HG02623 (cell line): ENCODE measurements around the gene PTPRE.
A peak's percentile ranks its signal among the peaks of the same experiment; 100 is the strongest.

Experiments
- ATAC-seq: cut with Tn5 transposase; IDR thresholded peaks from one replicate; pipeline ENCODE4 v1.9.1; 2021; ENCODE audit warnings: moderate library complexity; ENCODE audit not compliant: unreplicated experiment

The PTPRE gene

DNA sequence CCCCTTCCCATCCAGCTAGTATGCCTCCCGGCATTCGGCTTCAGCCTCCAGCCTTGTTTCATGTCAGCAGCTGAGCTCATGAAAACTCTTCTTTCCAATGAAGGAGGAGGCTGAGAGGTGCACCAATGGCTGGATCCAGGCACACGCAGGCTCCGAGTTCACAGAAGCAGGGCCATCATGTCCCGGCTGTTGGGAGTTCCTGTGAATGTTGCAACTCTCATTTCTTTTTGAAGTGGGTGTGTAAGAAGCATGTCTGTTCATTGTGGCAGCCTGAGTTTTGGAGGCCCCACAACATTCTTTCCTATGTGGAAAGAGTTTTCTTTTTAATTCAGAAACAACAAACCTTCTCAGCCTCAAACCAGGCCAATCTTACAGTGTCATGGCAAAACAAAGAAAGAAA lies 89.7 kb downstream of the PTPRE start:
- no peak for ATAC-seq

- no peak for ATAC-seq
These were observed 90.4 kb downstream of the PTPRE start for GRCh38 chr10:127997271-127997670.

GRCh38 chr10:127997937-127998336 lies 91.0 kb downstream of the PTPRE start:
- no peak for ATAC-seq

GRCh38 chr10:127998501-127999144 lies 91.7 kb downstream of the PTPRE start:
- no peak for ATAC-seq

DNA sequence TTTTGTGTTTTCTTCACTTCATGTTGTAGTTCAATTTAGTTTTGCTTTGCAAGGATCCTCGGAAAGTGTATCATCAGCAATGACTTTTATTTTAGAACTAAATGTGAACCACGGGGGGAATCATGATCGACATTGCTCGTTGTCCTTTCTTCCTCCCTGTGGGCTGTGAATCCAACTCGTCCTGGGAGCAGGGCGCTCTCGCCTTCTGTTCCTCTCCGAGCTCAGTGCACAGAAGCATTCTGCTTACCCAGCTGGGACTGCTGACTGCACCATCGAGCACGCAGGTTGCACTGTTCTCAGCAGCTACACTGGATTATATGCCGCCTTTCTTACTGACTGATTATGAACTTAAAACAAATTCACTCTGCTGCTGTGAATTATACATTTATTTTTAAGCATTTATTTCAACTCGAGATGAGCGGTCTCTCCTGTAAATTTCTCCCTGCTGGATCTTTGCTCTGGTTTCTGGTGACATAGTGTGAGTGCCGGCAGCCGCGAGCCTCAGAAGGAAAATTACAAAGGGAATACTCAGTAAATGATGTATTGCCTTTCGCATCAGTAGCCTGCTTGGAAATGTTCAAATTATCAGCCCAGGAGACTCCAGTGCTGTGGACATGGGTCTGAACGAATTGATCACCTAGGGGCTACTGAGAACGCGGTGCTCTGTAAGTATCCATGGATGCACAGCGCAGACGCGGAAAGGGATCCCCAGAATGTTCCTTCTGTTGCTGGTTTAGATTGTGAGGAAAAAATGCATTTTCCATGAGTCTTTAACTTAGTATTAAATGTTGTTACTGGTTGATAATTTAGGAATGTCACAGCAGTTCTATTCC lies 92.6 kb downstream of the PTPRE start:
- ATAC-seq = no peak

DNA sequence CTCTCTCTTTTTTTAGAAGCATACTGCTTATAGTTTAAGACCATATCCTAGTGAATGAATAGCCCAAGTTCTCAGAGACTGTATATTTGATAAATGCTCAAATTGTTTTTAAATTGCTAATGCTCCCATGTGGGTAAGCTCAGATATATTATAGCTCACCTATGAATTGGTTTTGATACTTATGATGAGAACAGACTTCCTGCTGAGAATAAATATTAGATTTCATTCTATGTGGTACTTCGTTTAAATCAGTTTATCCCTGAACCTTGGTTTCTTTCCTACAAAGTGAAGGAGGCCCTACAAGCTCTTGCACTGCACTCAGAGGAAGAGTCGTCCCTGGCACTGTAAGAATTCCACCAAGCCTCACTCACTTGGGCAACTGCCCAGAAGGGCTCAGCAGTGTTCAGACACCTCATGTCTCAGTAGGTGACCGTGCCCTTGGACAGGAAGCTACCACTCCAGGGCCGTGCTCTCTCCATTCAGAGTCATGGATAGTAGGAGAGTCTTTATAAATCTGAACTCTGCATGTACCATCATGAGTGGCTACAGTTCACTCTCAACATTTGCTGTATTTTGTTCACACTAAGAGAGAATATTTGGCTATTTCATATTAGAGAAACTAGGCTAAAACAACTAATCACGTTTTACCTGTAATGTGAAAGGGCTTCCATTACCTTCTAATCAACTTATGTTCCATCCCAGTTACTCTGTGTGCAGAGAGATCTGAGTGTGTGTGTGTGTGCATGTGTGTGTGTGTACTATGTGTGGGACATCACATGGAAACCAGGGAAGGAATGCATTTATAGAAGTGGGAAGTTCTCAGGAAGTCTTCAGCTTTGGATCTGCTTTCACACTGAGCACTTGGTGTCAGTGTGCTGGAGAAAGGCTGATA lies 93.8 kb downstream of the PTPRE start:
- ATAC-seq = no peak

GRCh38 chr10:128001363-128001745 lies 94.5 kb downstream of the PTPRE start:
- no peak for ATAC-seq

- no peak for ATAC-seq
These were observed 94.9 kb downstream of the PTPRE start for GRCh38 chr10:128001849-128002248.

GRCh38 chr10:128003521-128003920 lies 96.6 kb downstream of the PTPRE start:
- ATAC-seq = no peak

- no peak for ATAC-seq
These were observed 99.0 kb downstream of the PTPRE start for GRCh38 chr10:128005858-128006257.

- no peak for ATAC-seq
These were observed 100.2 kb downstream of the PTPRE start for GRCh38 chr10:128007056-128007455.

GRCh38 chr10:128007971-128008370 lies 101.1 kb downstream of the PTPRE start:
- ATAC-seq = no peak

GRCh38 chr10:128008521-128009250 lies 101.8 kb downstream of the PTPRE start:
- ATAC-seq = no peak

GRCh38 chr10:128009372-128010126 lies 102.6 kb downstream of the PTPRE start:
- ATAC-seq = no peak

GRCh38 chr10:128011059-128011979 lies 104.4 kb downstream of the PTPRE start:
- ATAC-seq = peak; percentile 86

DNA sequence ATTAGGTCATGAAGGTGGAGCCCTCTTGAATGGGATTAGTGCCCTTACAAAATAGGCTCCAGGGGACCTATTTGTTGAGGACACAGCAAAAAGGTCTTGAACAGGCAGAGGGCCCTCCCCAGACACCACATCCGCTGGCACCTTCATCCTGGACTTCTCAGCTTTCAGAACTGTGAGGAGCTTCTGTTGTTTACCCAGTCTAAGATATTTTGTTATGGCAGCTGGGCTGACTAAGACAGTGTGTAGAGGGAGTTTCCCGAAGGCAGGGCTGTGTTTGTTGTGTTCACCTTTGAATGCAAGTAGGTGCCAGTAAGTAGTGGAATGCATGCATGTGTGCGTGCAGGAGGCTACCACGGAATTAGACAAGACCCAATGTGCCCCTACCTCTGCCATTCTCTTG lies 106.7 kb downstream of the PTPRE start:
- no peak for ATAC-seq

DNA sequence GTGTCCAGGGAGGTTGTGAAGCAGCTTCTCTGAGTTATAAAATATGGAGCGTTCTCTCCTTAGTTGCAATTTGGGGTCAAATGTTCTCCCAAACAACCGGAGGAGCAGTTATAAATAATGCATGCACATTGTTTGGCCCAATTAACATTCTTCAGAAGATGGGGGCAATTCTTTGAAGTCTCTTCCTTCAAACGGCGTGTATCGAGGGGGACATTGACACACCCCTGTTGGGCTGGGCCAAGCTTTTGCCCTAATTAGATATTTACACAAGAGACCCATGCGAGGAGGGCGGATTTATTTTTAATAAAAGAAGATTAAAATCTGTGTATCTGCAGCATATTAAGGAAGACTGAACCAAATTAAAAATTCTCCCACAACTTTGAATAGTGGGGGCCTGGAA lies 107.3 kb downstream of the PTPRE start:
- no peak for ATAC-seq

DNA sequence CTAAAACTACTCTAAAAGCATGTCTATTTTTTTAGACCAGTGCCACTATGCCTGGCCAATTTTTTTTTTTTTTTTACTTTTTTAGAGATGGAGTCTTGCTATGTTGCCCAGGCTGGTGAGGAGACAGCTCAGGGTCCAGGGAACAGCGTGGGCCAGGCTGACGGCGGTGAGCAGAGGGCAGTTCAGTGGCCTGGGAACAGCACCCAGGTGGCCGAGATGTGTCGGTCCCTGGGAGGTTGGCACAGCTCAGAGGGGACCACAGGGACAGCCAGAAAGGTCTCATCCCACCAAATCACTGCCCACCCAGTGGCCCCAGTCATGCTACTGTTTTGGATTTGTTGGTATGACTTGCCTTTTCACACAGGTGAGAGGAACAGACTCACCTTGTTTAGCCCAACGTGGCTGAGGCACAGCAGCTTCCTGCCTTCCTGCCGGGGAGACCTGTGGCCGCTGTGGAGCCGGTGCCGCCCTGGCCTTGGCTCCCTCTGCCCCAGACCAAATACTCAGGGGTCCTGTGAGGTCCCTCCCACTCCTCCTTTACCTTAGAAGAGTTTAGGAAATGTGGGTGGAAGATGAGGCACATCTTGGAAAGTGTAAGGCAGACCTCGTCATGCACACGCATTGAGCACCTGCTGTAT lies 109.6 kb downstream of the PTPRE start:
- ATAC-seq = no peak

- no peak for ATAC-seq
These were observed 110.9 kb downstream of the PTPRE start for GRCh38 chr10:128017822-128018221.
